ENCODE results near the gene SGCB.

Gene SGCB

DNA sequence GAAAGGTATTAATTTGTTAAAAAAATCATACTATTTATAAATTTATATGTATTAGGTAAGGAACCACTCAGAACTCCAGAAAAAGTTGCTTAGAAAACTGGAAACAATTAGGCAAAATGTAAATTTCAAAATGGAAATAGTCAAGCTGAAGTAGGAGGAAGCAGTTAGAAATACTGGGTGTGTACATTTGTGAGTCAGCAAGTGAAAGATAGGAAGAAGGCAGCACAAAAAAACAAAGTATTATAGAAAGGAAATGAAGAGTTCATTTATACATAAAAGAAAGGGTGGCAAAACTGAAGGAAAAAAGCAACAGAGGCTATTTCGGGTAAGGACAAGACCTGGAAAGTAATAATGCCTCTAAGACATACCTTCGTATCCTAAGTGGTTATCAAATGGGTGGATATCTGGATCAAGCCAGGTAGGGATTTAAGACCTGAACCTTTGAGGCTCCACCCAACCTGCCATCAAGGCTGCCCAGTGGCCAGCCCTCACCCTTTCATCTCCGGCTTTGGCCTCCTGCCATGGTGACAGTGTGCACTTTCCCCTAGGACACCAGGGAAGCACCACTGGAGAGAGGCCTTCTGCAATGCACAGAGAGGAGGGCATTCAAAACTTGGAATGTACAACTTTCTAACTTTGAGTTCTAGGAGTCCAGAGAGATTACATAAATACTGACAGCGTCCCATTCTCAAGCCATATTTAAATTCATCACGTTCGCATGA lies 18.0 kb downstream of the SGCB start, which contains the start of gene LRRC66:
Gene LRRC66 (minus strand): TSS at position 428 of the 722 bp plus-strand sequence. CDS start 2,750 bp downstream, outside the sequence.
- no peak within 1 kb of the TSS for H3K4me3 ChIP-seq (ENCODE audit: low read depth, low read length)
- no peak for DNase-seq (ENCODE audit: low read depth)
- TF ChIP-seq CTCF (IDR thresholded peaks at IDR 0.05; ENCODE audit: low read depth, low read length, missing control alignments), result no peak

DNA sequence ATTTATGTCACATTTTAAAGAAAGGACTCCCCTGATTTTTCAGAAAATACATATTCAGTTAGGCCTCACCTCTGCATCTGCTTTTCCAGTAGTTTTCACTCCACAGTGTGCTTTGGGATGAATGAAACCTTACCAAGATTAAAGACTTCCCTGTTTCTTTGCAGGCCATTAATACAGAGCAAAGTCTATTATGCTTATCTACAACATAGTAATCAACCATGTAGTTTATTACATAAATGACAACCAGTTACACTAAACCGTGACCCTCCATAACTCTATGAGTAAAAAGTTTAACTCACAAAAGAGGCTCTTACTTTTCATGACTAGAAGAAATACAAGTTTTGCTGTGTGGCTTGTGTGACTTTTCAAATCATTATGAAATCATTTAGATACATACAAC lies 20.3 kb downstream of the SGCB start:
- no peak overlapping the region for H3K4me3 ChIP-seq (ENCODE audit: low read depth, low read length)
- TF ChIP-seq CTCF (IDR thresholded peaks at IDR 0.05; ENCODE audit: low read depth, low read length, missing control alignments), result no peak
- DNase-seq (ENCODE audit: low read depth), result no peak

DNA sequence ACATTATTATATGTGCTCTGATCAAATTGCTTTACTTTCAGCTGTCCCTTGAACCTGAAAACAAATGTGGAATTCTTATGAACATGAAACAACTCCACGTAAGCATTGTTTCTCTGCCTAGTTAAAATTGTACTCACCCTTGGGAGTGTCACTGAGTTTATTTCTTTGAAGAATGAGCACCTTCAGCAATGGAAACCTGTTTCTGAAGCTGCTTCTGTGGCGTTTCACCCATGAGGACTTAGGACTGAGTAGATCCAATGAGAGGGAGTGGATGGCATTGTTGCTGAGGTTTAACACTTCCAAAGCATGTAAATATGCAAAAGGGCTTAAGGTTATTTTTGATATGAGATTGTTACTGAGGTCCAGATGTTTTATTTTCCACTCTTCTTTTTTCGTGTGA lies 21.1 kb downstream of the SGCB start:
- TF ChIP-seq CTCF (IDR thresholded peaks at IDR 0.05; ENCODE audit: low read depth, low read length, missing control alignments), result no peak
- no peak for DNase-seq (ENCODE audit: low read depth)
- H3K4me3 ChIP-seq (ENCODE audit: low read depth, low read length), result no peak overlapping the region

DNA sequence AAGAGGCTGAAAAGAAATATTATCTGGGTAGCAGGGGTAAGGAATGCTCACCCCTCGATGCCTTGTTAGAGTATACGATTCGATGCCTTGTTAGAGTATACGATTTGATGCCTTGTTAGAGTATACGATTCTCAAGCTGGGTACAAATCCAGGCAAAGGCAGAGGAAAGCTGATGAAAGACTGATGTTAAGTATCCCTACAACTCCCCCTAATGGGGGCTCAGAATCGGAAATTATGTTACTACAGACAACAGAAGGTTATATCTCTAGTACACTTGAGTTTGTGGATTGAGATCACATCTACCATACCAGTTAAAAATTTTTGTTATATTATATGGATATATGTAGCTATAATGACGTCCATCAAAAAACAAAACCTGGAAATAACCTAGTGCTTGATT lies 22.7 kb downstream of the SGCB start:
- no peak for DNase-seq (ENCODE audit: low read depth)
- H3K4me3 ChIP-seq (ENCODE audit: low read depth, low read length), result no peak overlapping the region
- TF ChIP-seq CTCF (IDR thresholded peaks at IDR 0.05; ENCODE audit: low read depth, low read length, missing control alignments), result no peak

GRCh38 chr4:52014903-52015302 lies 23.2 kb downstream of the SGCB start:
- no peak overlapping the region for H3K4me3 ChIP-seq (ENCODE audit: low read depth, low read length)
- TF ChIP-seq CTCF (IDR thresholded peaks at IDR 0.05; ENCODE audit: low read depth, low read length, missing control alignments), result no peak
- DNase-seq (ENCODE audit: low read depth), result no peak

DNA sequence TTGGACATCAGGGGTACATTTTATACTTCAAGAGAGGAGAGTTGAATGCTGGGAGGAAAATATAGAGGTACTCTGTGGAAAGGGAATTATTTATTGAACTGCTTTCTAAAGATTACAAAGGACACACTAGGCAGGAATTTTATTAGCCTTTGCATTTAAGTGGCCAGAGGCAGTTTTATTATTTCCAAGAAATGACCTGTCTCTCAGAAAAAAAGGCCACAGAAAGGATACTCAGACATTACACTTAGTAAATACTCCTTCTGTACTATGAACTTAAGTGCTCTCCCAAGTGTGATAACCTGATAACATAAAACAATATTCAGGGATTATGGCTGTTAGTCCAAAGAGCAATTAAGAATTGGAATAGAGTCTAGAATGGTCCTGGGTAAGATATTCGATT lies 25.4 kb downstream of the SGCB start:
- no peak for DNase-seq (ENCODE audit: low read depth)
- H3K4me3 ChIP-seq (ENCODE audit: low read depth, low read length), result no peak overlapping the region
- no peak for TF ChIP-seq CTCF (IDR thresholded peaks at IDR 0.05; ENCODE audit: low read depth, low read length, missing control alignments)

DNA sequence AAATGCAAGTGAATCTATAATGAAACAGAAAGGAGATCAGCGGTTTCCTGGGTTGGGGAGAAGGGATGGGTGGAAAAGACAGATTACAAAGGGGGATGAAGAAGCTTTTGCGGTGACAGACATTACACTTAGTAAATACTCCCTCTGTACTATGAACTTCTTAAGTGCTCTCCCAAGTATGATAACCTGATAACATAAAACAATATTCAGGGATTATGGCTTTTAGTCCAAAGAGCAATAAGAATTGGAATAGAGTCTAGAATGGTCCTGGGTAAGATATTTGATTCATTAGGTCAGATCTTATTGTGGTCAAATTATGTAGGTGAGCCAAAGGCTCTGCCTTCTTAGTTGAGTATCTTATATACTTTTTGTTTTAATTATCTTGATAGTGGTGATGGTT lies 27.1 kb downstream of the SGCB start:
- no peak overlapping the region for H3K4me3 ChIP-seq (ENCODE audit: low read depth, low read length)
- DNase-seq (ENCODE audit: low read depth), result no peak
- TF ChIP-seq CTCF (IDR thresholded peaks at IDR 0.05; ENCODE audit: low read depth, low read length, missing control alignments), result no peak
